ENCODE results near the gene THNSL1.
"Not testable (repeated sequence)": the region's sequence is repeated elsewhere in the genome, so short reads cannot be mapped to it uniquely, and the experiment has no call there.

The THNSL1 gene

GRCh38 chr10:24966962-24967481 lies 49.4 kb upstream of the THNSL1 start:
- Histone ChIP-seq H3K4me3 (ENCODE audit: low read depth, low read length) (no peak overlapping the region), H3K27ac (ENCODE audit: extremely low read depth, low read depth, low read length) (no peak overlapping the region), H3K36me3 (ENCODE audit: control insufficient read depth in 2 of 2, insufficient read depth in 1 of 2, low read length in 2 of 2) (no peaks in the 10 kb centered on the region), H3K4me1 (ENCODE audit: control insufficient read depth, insufficient read depth, low read length) (no peaks in the 10 kb centered on the region), H3K9me3 (ENCODE audit: control insufficient read depth, insufficient read depth, low read depth, low read length) (no peaks in the 10 kb centered on the region)
- ChIA-PET POLR2A (no interaction called here), CTCF (no interaction called here)
- TF ChIP-seq ZSCAN4 (tag by site-specific recombination; IDR thresholded peaks at IDR 0.05) (peak; percentile 82), ZNF223 (tag by site-specific recombination; IDR thresholded peaks at IDR 0.05) (no peak)

- no peak overlapping the region for H3K4me3 ChIP-seq (ENCODE audit: low read depth, low read length)
- no peaks in the 10 kb centered on the region for H3K9me3 ChIP-seq (ENCODE audit: control insufficient read depth, insufficient read depth, low read depth, low read length)
- POLR2A ChIA-PET: no interaction called here
- CTCF ChIA-PET: no interaction called here
- no peak overlapping the region for H3K27ac ChIP-seq (ENCODE audit: extremely low read depth, low read depth, low read length)
- H3K36me3 ChIP-seq (ENCODE audit: control insufficient read depth in 2 of 2, insufficient read depth in 1 of 2, low read length in 2 of 2): no peaks in the 10 kb centered on the region
- no peaks in the 10 kb centered on the region for H3K4me1 ChIP-seq (ENCODE audit: control insufficient read depth, insufficient read depth, low read length)
- TF ChIP-seq ZIC2 (tag by site-specific recombination; IDR thresholded peaks at IDR 0.05) (no peak), ZNF830 (tag by site-specific recombination; IDR thresholded peaks at IDR 0.05; ENCODE audit: low read depth) (no peak), ZNF549 (tag by site-specific recombination; IDR thresholded peaks at IDR 0.05) (no peak), ZNF350 (tag by site-specific recombination; IDR thresholded peaks at IDR 0.05) (no peak)
Measured at GRCh38 chr10:24968349-24968748, 48.1 kb upstream of the THNSL1 start.

GRCh38 chr10:24968951-24969350 lies 47.5 kb upstream of the THNSL1 start:
- H3K36me3 ChIP-seq (ENCODE audit: control insufficient read depth in 2 of 2, insufficient read depth in 1 of 2, low read length in 2 of 2); H3K9me3 ChIP-seq (ENCODE audit: control insufficient read depth, insufficient read depth, low read depth, low read length); POLR2A ChIA-PET; H3K27ac ChIP-seq (ENCODE audit: extremely low read depth, low read depth, low read length); H3K4me3 ChIP-seq (ENCODE audit: low read depth, low read length); H3K4me1 ChIP-seq (ENCODE audit: control insufficient read depth, insufficient read depth, low read length): not testable (repeated sequence)
- CTCF ChIA-PET: interaction anchor here (0.7 kb wide), 1 partner anchor 111 kb away, joined by 3 read pairs; no protein-coding TSS in a partner anchor

- Histone ChIP-seq H3K4me3 (ENCODE audit: low read depth, low read length) (no peak overlapping the region), H3K36me3 (ENCODE audit: control insufficient read depth in 2 of 2, insufficient read depth in 1 of 2, low read length in 2 of 2) (no peaks in the 10 kb centered on the region), H3K9me3 (ENCODE audit: control insufficient read depth, insufficient read depth, low read depth, low read length) (no peaks in the 10 kb centered on the region), H3K4me1 (ENCODE audit: control insufficient read depth, insufficient read depth, low read length) (no peaks in the 10 kb centered on the region), H3K27ac (ENCODE audit: extremely low read depth, low read depth, low read length) (no peak overlapping the region)
- ChIA-PET POLR2A (no interaction called here), CTCF (interaction anchor here (0.5 to 0.9 kb wide), 4 partner anchors 11 to 457 kb away, joined by 3 to 4 read pairs (median 3); no protein-coding TSS in a partner anchor)
- no peak for TF ChIP-seq RBAK (tag by site-specific recombination; IDR thresholded peaks at IDR 0.05)
- TF ChIP-seq ZNF560 (tag by site-specific recombination; IDR thresholded peaks at IDR 0.05; ENCODE audit: borderline replicate concordance): no peak
- TF ChIP-seq KLF17 (tag by site-specific recombination; IDR thresholded peaks at IDR 0.05): no peak
- TF ChIP-seq ZSCAN18 (tag by site-specific recombination; IDR thresholded peaks at IDR 0.05): no peak
- TF ChIP-seq REST (tag by site-specific recombination; IDR thresholded peaks at IDR 0.05): no peak
- no peak for TF ChIP-seq ZNF394 (tag by site-specific recombination; IDR thresholded peaks at IDR 0.05; ENCODE audit: borderline replicate concordance)
- no peak for TF ChIP-seq SP7 (tag by site-specific recombination; IDR thresholded peaks at IDR 0.05)
- TF ChIP-seq ZNF544 (tag by site-specific recombination; IDR thresholded peaks at IDR 0.05): no peak
- TF ChIP-seq TCF7L2 (IDR thresholded peaks at IDR 0.05; ENCODE audit: borderline replicate concordance, low read depth, low read length): no peak
- no peak for TF ChIP-seq ZNF2 (tag by site-specific recombination; IDR thresholded peaks at IDR 0.05)
- no peak for TF ChIP-seq ZNF157 (tag by site-specific recombination; IDR thresholded peaks at IDR 0.05)
- TF ChIP-seq ZNF37A (tag by site-specific recombination; IDR thresholded peaks at IDR 0.05): no peak
- no peak for TF ChIP-seq ZBTB6 (tag by site-specific recombination; IDR thresholded peaks at IDR 0.05)
- no peak for TF ChIP-seq MYNN (tag by site-specific recombination; IDR thresholded peaks at IDR 0.05; ENCODE audit: borderline replicate concordance)
Measured at GRCh38 chr10:24969841-24970281, 46.6 kb upstream of the THNSL1 start.
